NCI-H2081 treated with DMSO at 0.1 percent for 48 hours (cell line): ENCODE measurements around the gene RIN1.
"Not testable (repeated sequence)": the region's sequence is repeated elsewhere in the genome, so short reads cannot be mapped to it uniquely, and the experiment has no call there.

ENCODE experiments used
- DNase-seq: peaks from one replicate; lab custom pipeline; 2025; lab: John Stamatoyannopoulos, UW

RIN1 gene

DNA sequence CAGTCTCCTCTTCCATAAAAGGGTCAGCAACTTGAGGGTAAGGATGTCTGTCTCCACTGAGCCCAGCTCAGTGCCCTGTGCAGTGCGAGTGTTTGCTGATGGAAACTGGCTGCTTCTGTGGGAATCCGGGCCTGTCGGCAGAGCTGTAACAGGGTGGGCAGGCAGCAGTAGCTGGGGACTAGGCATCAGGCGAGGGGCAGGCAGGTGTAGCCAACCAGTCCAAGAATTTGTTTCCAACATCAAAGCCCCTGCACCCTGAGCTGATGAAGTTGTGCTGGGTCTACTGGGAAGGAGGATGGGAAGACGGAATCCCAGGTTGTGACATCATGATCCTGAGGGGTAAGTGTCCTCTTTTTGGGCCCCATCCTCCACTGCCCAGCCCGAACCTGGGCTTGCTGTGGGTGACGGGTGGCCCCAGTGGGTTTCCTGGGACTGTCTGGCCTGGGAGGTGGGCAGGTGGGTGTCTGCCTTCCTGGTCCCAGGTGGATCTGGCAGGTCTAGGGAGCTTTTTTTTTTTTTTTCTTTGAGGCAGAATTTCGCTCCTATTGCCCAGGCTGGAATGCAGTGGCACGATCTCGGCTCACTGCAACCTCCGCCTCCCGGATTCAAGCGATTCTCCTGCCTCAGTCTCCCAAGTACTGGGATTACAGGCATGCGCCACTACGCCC lies 24.3 kb upstream of the RIN1 start:
- DNase-seq, result no peak

- no peak for DNase-seq
These were observed 23.4 kb upstream of the RIN1 start for GRCh38 chr11:66359662-66360087.

DNA sequence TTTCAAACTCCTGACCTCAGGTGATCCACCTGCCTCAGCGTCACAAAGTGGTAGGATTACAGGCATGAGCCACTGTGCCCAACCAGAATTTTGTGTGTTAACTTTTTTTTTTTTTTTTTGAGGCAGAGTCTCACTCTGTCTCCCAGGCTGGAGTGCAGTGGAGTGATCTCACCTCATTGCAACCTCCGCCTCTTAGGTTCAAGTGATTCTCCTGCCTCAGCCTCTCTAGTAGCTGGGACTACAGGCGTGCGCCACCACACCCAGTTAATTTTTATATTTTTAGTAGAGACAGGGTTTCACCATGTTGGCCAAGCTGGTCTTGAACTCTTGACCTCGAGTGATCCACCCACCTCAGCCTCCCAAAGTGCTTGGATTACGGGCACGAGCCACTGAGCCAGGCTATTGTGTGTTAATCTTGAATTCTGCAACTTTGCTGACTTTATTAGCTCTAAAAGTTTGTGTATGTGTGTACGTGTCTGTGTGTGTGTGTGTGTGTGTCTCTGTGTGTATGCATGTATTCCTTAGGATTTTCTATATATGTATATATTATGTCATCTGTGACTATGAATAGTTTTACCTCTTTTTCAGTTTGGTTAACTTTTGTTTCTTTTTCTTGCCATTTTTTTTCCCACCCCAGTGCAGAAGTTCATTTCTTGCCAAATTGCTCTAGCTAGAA lies 14.5 kb upstream of the RIN1 start:
- not testable (repeated sequence) for DNase-seq

DNA sequence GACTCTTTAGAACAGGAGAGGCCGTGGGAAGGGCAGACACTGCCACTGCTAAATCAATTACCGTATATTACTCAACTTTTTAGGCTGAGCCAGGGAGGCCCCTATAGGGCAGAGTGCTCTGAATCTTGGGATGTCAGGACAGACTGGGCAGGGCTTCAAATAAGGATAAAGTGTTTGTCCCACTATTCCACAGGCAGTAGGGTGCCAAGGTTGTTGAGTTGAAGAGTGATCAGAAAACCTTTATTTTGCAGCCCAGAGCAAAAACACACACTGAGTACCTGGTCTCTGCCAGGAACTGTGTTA lies 12.8 kb upstream of the RIN1 start:
- DNase-seq, result no peak

DNA sequence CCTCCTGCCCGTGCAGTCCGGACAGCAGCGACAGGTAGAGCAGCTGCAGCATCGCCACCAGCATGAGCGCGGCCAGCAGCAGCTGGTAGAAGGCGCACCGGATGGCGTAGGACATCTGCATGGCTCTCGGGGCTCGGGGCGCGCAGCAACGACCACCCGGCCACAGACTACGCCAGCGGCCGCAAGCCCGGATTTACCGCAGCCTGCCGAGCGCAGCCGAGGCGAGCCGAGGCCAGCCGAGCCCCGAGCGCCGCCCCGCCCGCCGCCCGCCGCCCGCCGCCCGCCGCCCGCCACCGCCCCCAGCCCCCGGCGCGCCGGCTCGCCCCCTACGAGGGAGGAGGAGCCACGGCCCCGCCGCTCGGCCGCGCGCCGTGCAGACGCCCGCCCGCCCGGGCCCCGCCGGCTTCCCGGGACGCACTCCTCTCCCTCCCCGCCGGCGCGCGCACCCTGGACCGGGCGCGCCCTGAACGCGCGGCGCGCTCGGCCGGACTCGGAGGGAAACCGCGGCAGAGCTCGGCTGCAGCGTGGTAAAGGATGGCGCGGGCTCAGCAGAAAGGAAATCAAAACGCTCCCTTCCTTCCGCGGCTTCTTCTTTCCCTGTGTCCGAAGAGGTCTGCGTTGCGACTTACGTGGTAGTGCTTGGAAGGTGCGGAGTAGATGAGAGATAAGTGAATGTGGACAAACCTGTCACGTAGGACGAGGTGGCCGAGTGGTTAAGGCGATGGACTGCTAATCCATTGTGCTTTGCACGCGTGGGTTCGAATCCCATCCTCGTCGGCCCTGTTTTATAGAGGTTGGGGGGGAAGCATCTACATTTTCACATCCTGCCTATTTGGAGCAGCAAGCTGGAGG lies 11.4 kb upstream of the RIN1 start, which contains the start of gene B4GAT1:
Gene B4GAT1, minus strand, starts transcription at position 205 of the 852 bp plus-strand sequence. Its CDS starts 84 bp downstream, at position 121.
- peak; percentile 50 for DNase-seq

DNA sequence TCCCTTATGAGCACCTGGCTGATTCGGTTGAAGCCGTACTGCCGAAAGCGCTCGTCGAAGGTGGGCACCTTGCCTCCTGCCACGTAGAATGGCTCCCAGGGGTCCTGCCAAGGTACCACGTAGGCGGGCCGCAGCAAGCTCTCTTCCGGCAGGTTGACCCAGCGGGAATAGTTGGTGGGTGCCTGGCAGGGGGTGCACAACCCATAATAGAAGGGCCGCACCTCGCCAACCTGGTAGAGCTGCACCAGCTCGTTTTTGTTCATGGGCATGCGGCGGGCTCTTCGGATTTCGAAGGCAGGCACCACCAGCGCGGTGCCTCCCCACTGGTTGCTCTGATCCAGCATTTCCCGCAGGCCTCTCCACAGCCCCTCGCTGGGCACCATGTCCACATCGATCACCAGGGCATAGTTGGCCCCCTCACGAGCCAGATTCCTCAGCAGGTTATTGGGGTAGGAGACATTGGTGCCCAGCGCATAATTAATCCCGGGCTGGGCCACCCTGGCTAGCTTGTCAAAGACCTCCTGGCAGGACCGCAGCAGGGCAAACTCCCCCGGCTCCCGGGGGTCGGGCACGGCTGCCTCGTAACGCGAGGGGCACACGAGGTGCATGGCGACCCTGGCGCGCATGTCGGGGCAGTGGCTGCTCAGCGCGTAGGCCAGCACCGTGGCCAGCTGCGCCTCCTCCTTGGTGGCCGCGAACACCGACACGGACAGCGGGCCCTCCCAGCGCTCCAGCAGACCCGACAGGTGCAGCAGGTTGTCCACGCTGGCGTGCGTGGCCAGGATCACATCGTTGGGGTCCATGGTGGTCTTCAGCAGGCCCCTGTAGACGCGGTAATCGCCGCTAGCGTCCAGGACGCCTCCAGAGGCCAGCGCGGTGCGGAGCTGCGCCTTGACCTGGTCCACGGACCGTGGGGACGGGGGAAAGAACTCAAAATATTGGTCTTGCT lies 10.5 kb upstream of the RIN1 start:
- DNase-seq, result no peak

- DNase-seq, result no peak
These were observed 9.0 kb upstream of the RIN1 start for GRCh38 chr11:66345316-66345649.

DNA sequence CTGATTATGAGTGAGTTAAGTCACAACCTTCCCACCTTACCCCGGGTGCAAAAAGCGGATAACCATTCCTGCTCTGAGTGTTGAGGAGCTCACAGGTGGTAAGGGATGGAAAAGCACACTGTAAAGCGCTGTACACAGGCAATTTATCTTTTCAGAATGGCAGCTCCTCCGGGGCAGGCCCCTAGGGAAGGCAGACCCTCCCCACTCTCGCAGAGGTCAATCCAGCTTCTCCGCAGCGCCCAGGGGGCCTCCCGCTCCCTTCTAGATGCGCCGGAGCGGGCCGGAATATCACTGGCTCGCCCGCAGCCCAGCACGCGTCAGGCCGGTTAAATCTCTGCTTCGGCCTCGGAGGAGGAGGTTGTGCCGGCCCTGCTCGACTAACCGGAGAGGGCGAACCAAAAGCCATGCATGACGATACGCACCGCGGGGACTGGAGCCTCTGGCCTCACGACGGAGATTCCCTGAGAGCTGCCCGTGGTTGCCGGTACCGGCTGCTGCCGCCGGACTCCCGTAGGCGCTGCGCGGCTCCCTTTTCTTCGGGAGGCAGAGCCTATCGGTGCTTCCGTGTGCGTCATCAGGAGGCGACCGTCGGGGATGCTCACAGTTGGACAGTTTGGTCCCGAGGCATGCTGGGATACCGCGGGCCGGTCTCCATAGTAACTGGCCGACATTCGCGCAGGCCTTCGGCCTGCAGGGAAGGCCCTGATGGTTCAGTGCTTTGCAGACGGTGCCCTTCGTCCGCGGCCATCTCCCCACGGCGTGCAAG lies 8.5 kb upstream of the RIN1 start, which contains the start of gene BRMS1:
Gene BRMS1, minus strand, starts transcription at position 555 of the 766 bp plus-strand sequence. CDS start 2,870 bp downstream, outside the sequence.
- peak; percentile 77 for DNase-seq

- no peak for DNase-seq
These were observed 6.9 kb upstream of the RIN1 start for GRCh38 chr11:66343176-66343575.

DNA sequence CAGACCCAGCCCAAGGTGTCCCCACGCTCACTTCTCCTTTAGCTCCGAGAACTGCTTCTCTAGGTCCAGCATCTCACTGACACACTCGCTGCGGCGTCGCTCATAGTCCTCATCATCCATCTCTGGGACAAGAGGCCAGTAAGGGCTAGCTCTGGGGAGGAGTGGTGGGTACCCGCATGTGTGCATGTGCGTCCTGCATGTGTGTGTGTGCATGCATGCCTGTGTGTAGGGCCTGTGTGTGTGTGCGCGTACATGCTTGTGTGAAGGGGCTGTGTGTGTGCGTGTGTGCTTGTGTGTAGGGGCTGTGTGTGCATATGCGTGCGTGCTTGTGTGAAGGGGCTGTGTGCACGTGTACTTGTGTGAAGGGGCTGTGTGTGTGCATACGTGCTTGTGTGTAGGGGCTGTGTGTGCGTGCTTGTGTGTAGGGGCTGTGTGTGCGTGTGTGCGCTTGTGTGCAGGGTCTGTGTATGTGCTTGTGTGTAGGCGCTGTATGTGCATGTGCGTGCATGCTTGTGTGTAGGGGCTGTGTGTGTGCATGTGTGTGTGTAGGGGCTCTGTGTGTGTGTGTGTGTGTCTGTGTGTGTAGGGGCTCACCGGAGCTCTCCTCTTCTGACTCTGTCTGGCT lies 5.4 kb upstream of the RIN1 start:
- DNase-seq, result no peak

DNA sequence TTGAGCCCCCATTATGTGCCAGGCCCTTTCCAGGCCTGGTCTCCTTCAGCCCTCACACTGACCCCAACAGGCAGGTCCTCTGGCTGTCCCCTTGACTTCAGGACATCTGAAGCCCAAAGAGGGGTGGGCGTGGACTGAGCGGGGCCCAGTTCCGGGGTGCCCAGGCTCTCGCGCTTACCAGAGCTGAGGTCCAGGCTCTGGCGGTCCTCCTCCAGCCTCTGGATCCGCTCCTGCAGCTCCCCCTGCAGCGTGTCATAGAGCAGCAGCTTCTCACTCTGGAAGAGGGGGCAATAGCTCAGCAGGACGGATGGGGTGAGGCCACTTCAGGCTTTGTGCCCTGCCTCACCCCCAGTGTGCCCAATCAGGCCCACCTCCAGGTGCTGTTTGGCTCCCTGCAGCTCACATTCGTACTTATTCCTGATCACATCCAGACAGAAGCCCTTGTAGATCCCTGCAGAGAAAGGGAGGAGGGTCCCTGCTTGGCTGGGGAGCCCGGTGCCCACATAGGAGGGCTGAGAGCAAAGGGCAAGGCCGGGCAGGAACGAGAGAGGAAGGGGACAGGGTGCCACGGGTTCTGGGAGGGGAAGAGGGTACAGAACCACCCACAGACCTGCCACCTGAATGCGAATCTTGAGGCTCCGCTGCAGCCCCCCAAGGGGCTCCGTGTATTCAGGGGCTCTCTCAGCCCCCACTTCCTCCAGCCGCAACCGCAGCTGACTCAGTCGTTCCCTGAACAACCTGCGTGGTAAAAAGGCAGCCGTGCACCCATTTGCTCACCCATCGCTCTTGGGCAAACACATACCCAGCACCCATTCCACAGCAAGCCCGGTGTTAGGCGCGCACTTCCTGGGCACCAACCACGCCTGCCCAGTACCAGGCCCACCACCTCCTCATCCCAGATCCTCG lies 4.6 kb upstream of the RIN1 start:
- no peak for DNase-seq

DNA sequence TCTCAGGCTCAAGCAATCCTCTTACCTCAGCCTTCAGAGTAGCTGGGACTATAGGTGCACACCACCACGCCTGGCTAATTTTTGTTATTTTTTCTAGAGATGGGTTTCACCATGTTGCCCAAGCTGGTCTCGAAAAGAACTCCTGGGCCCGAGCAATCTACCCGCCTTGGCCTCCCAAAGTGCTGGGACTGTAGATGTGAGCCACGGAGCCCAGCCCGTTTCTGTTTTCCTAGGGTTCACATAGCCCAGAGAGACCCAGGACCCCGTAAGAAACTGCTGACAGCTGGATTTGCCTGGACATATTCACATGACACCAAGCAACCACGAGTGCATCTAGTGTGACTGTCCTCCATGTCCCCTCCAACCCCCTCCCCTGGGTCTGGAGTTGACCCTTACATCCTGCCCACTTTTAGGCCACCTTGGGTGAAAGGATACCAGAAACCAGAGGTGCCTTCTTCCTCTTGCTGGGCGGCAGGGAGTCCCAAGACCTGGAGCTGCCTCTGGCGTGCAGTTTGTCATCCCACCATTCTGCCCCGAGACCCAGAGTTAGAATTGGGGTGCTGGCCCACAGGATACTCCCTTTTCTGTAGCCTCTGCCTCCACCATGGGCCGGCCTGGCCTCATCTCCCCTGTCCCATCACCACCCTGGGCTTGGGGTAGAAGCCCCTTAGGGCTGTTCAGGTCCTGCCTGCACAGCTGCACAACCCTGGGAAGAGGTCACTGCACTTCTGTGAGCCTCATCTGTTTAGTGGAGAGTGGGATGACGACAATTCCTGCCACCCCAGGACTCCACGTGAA lies 3.7 kb upstream of the RIN1 start:
- DNase-seq, result no peak

GRCh38 chr11:66339162-66339675 lies 3.0 kb upstream of the RIN1 start:
- DNase-seq, result no peak

DNA sequence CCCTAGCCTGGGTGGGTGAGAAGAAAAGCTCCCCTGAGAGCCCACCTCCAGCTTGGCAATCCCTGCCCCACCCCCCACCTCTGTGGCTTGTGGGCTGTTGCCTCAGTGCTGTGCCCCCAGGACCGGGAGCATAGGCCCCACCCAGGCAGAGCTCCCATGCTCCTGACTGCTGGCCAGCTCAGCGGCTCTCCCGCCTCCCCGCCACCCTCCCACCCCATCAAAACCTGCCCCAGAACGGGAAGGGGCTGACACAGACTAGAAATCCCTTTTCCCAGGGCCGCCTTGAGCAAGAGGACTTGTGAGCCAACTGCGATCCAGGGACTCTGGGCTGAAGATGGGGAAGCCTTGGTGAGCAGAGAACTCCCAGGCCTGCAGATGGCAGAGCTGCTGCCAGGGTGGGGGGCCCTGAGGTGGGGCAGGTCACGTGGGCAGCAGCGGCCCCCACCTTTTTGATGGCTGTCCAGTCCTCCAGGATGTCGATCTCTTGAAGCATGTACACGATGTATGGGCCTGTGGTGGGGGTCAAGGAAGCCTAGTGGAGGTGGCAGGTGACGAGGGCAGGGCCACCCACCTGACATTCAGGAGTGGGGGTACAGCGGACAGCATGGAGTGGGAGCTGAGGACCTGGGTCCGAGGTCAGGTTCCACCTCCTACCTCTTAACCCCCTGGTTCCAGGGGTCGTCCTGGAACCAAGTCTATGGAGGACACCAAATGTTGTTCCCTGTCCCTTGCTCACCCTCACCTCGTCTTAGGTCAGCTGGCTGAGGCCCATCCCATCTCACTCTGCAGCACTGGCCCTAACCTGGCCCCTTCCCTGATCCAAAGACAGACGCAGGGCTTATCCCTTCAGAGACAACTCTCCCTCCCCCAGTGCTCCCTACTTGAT lies 2.3 kb upstream of the RIN1 start:
- DNase-seq, result no peak

DNA sequence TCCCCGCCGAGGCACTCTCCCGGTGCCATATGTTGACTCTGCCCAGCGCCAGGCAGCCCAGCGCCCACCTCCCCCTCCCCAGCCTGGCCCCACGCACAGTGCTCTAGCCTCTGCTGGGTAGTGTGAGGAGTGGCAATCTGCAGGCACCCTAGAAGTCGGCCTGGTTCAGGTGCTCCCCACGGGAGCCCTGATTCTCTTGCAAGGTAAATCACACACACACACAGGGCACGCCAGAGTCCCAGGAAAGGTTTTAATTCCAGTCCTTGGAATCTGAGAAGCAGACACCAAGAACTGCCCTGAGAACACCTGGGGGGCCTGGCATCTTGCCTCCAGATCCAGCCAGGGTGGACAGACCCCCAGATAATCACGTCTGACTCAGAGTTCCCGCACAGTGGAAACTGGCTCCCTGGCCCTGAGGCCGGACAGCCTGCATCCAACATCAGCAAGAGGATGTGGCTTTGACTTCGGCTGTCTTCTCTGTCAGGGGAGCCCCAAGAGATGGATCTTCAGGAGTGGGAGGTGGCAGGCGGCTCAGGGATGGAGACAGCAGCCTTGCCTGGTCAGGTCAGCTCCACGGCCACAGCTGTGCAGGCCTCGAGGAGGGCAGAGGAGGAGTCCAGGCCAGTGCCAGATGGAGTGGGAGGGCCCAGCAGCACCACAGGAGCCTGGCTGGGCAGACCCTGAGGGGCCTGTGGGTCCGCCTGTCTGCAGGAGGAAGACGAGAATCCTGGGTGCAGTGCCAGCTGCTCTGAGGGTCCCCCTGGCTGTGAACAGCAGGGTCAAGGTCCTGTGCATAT lies 1.1 kb upstream of the RIN1 start:
- DNase-seq, result no peak

- no peak for DNase-seq
These were observed 552 bp downstream of the RIN1 start for GRCh38 chr11:66335531-66336233.
